ENCODE data around the gene POLE.

The POLE gene

GRCh38 chr12:132619386-132620112, 67.6 kb downstream of the POLE start:
- no peak for DNase-seq (ENCODE audit: low read depth)
- no peak for TF ChIP-seq CTCF (IDR thresholded peaks at IDR 0.05; ENCODE audit: insufficient read depth, low read depth, low read length, missing control alignments)
- H3K4me3 ChIP-seq (ENCODE audit: low read length): no peak overlapping the region

- no peak for TF ChIP-seq CTCF (IDR thresholded peaks at IDR 0.05; ENCODE audit: insufficient read depth, low read depth, low read length, missing control alignments)
- H3K4me3 ChIP-seq (ENCODE audit: low read length): no peak overlapping the region
- DNase-seq (ENCODE audit: low read depth): no peak
Measured at GRCh38 chr12:132619071-132619385, 68.1 kb downstream of the POLE start.

GRCh38 chr12:132618683-132619043, 68.5 kb downstream of the POLE start, which contains the start of gene P2RX2:
Gene P2RX2, plus strand, starts transcription at chr12:132618776. Its CDS starts 41 bp downstream, at chr12:132618817.
- no peak within 1 kb of the TSS for H3K4me3 ChIP-seq (ENCODE audit: low read length)
- DNase-seq (ENCODE audit: low read depth): no peak
- no peak for TF ChIP-seq CTCF (IDR thresholded peaks at IDR 0.05; ENCODE audit: insufficient read depth, low read depth, low read length, missing control alignments)

GRCh38 chr12:132617822-132618682, 69.1 kb downstream of the POLE start:
- TF ChIP-seq CTCF (IDR thresholded peaks at IDR 0.05; ENCODE audit: insufficient read depth, low read depth, low read length, missing control alignments): no peak
- no peak for DNase-seq (ENCODE audit: low read depth)
- no peak overlapping the region for H3K4me3 ChIP-seq (ENCODE audit: low read length)

GRCh38 chr12:132617135-132617701, 69.9 kb downstream of the POLE start:
- H3K4me3 ChIP-seq (ENCODE audit: low read length): no peak overlapping the region
- no peak for TF ChIP-seq CTCF (IDR thresholded peaks at IDR 0.05; ENCODE audit: insufficient read depth, low read depth, low read length, missing control alignments)

GRCh38 chr12:132615579-132616038, 71.5 kb downstream of the POLE start:
- no peak overlapping the region for H3K4me3 ChIP-seq (ENCODE audit: low read length)
- TF ChIP-seq CTCF (IDR thresholded peaks at IDR 0.05; ENCODE audit: insufficient read depth, low read depth, low read length, missing control alignments): no peak
- no peak for DNase-seq (ENCODE audit: low read depth)

More at GRCh38 chr12:132617135-132617701, 69.9 kb downstream of the POLE start:
- no peak for DNase-seq (ENCODE audit: low read depth)

Measured in epithelial cell of esophagus (primary cell).